Adipocyte (in vitro differentiated cells): ENCODE results near the gene FILIP1L.

ENCODE experiments used
- DNase-seq: peaks from one replicate; pipeline ENCODE4 v3.0.0-alpha.2; 2015; ENCODE audit warnings: low read depth
- H3K27me3 ChIP-seq: replicated peaks from 2 replicates; pipeline ENCODE4 v1.7.0; 2013; ENCODE audit warnings: mild to moderate bottlenecking, low read length, moderate library complexity; ENCODE audit not compliant: control insufficient read depth, insufficient read depth
- H3K36me3 ChIP-seq: 2 replicates; pipeline ENCODE4 v1.7.0; 2013; ENCODE audit warnings: low read length, mild to moderate bottlenecking, moderate library complexity; ENCODE audit not compliant: control insufficient read depth, insufficient read depth, severe bottlenecking
- H3K4me1 ChIP-seq: 2 replicates; pipeline ENCODE4 v1.7.0; 2013; ENCODE audit warnings: mild to moderate bottlenecking, low read length, moderate library complexity; ENCODE audit not compliant: control insufficient read depth, insufficient read depth
- H3K4me3 ChIP-seq: 2 replicates; pipeline ENCODE4 v1.7.0; 2013; ENCODE audit warnings: mild to moderate bottlenecking, low read length, moderate library complexity
- H3K9ac ChIP-seq: 2 replicates; pipeline ENCODE4 v1.7.0; 2013; ENCODE audit warnings: mild to moderate bottlenecking, low read length, moderate library complexity
- H3K9me3 ChIP-seq: 2 replicates; pipeline ENCODE4 v1.7.0; 2013; ENCODE audit warnings: mild to moderate bottlenecking, low read length, moderate library complexity; ENCODE audit not compliant: control insufficient read depth

The FILIP1L gene

DNA sequence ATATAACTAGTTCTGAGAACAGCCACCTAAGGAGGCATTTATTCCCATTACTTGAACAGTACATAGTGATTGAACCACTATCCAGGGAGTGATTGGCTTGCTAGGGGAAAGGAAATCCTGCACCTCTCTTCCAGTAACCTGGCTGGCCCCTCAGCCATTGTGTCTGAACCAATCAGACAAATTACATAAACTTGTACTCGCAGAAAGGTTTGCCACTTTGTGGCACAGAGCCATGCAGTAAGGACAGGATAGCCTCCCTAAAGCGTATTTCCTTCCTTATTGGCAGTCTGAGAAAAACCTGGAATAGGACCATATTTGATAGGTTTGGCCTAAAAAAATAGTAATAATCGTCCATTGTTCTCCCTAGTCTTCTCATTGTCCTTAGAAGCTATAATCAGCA lies 277.6 kb downstream of the FILIP1L start:
- no peaks in the 10 kb centered on the region for H3K9me3 ChIP-seq
- no peak overlapping the region for H3K4me3 ChIP-seq
- no peak for DNase-seq
- H3K4me1 ChIP-seq = peaks cover 13% of the 10 kb centered on the region
- no peaks in the 10 kb centered on the region for H3K36me3 ChIP-seq
- no peak overlapping the region for H3K9ac ChIP-seq
- H3K27me3 ChIP-seq = no peaks in the 10 kb centered on the region

DNA sequence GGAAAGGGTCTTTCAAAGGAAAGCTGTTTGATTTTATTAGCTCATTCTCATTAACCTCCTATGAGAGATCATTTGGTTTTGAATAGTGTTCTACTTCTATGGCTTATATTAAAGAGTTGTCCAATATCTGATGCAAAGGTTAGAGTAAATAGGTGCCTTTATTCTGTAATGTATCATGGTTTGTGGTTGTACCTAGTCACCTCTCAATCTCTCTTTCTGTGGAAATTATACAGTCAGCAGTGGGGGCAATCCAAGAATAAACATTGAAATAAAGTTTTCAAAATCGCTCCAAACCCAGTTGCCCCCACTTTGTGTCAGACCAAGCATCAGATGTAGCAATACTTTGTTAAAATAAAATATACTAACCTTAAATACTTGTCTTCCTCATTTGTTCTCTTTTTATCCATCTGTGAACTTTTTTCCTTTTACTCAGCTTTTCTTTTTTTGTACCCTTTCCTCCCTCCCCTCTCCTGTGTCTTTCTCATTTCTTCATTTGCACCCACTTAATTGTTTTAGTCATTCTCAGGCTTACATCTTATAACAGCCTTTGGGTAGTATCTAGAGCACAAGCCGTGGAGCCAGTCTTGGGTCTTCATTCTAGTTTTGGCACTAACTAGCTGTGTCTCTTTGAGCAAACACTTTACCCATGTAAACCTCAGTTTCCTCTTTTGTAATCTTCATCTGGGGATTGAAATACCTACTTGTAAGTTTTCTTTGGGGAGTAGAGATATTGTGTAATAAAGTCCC lies 279.9 kb downstream of the FILIP1L start:
- H3K4me3 ChIP-seq = no peak overlapping the region
- H3K4me1 ChIP-seq = peaks cover 13% of the 10 kb centered on the region
- no peaks in the 10 kb centered on the region for H3K9me3 ChIP-seq
- no peaks in the 10 kb centered on the region for H3K27me3 ChIP-seq
- no peak for DNase-seq
- H3K36me3 ChIP-seq = no peaks in the 10 kb centered on the region
- H3K9ac ChIP-seq = no peak overlapping the region

DNA sequence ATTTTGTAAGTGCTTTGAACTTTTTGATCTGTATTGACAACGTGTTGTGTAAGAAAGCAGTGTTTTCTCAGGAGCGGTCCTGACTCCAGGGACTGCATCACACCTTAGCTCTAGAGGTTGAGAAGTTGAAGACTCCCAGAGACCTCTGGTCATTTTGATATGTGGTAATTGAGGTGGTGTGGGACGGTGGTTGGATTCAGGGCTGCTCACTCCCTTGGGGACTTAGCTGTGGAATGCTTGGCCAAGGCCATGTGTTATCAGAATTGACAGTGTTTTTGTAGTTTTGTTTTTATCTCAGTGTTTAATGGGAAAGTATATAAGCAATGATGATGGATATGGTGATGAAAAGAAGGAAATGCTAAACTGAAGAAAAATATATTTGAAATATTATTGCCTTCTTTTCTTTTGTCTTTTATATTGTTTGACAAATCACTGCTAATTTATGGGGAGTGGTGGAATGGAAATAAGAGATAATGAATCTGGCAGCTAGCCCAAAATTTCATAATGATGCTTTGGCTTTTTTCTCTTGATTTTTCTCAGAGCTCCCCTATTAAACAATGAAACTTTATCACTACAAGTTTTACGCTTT lies 280.6 kb downstream of the FILIP1L start:
- no peaks in the 10 kb centered on the region for H3K36me3 ChIP-seq
- peaks cover 13% of the 10 kb centered on the region for H3K4me1 ChIP-seq
- no peaks in the 10 kb centered on the region for H3K27me3 ChIP-seq
- DNase-seq = no peak
- H3K9me3 ChIP-seq = no peaks in the 10 kb centered on the region
- H3K4me3 ChIP-seq = no peak overlapping the region
- H3K9ac ChIP-seq = no peak overlapping the region

DNA sequence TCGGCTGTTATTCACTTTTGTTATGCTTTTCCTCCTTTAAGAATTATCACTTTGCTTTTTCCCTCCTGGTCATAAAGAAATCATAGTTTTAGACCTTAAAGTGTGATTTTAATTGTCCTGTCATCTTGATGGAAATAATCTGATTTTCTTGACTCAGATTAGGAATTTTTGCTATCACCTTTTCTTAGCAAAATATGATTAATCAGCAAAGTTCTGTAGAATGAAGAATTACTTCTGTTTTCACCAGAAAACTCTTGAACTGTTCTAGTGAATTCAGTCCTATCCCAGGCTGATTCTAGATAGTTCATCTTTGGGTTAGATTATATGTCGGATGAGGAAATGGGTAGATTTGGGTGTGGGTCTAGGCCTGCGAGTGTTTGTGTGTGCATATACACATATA lies 284.5 kb downstream of the FILIP1L start:
- no peaks in the 10 kb centered on the region for H3K9me3 ChIP-seq
- no peaks in the 10 kb centered on the region for H3K27me3 ChIP-seq
- H3K4me3 ChIP-seq = no peak overlapping the region
- H3K36me3 ChIP-seq = no peaks in the 10 kb centered on the region
- peaks cover 13% of the 10 kb centered on the region for H3K4me1 ChIP-seq
- no peak for DNase-seq
- H3K9ac ChIP-seq = no peak overlapping the region

DNA sequence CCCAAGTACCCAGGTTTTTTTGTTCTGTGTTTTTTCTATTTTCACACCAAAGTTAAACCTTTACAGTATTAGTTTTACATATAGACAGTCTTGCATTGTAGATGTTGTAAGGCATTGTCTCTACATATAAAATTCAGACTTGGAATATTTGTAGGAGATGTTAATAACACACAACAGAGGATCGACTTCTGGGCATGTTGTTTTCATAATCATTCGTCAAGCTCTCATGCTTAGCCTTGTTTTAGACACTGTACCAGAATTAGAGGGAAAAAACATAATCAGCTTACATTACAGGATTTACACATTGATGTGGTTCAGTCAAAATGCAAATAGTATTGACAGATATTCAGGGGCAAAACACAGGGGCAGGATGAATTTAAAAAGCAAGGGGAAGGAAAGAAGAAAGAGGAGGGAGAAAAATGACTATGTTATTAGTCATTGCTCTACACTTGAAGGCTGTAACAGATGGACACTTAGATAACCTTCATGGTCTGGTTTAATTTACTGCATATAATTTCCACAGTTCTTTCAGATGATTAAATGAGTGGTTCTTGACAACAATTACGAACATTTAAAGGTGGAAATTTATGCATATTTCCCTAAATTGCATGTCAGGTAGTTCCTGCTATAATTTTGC lies 289.2 kb downstream of the FILIP1L start:
- Histone ChIP-seq H3K4me1 (no peaks in the 10 kb centered on the region), H3K36me3 (no peaks in the 10 kb centered on the region), H3K4me3 (no peak overlapping the region), H3K9me3 (no peaks in the 10 kb centered on the region), H3K9ac (no peak overlapping the region), H3K27me3 (no peaks in the 10 kb centered on the region)
- peak; percentile 39 for DNase-seq

DNA sequence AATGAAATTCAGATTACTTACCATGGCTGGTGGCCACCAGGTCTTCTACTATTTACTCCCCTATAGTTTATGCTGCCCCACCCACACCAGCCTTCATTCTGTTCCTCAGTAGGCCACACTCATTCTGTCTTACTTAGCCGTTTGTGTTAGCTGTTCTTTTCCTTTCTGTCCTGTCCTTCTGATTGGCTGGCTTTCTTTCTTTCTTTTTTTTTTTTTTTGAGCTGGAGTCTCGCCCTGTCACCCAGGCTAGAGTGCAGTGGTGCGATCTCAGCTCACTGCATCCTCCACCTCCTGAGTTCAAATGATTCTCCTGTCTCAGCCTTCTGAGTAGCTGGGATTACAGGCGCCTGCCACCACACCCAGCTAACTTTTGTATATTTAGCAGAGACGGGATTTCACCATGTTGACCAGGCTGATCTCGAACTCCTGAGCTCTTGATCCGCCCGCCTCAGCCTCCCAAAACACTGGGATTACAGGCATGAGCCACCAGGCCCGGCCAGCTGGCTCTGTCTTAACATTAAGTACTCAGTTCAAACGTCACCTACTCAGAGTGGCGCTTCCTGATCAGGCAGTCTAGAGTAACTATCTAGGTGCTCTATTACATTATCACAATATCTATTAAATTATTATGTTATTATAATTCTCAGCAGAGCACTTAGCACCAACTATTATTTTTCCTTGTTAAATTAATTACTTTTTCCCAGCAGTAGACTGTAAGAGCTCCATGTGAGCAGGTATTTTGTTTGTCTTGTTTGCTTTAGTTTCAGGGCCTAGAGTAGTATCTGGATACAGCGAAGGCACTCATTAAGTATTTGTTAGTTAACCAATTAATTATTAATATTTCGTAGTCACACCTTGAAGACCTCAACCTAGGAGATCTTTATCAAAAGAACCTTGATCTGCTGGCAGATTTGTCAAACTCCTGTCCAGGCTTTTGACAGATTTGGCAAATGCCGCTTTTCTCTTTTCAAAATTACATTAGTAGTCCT lies 290.3 kb downstream of the FILIP1L start:
- no peaks in the 10 kb centered on the region for H3K9me3 ChIP-seq
- H3K9ac ChIP-seq = no peak overlapping the region
- no peaks in the 10 kb centered on the region for H3K4me1 ChIP-seq
- H3K36me3 ChIP-seq = no peaks in the 10 kb centered on the region
- no peaks in the 10 kb centered on the region for H3K27me3 ChIP-seq
- no peak for DNase-seq
- H3K4me3 ChIP-seq = no peak overlapping the region

DNA sequence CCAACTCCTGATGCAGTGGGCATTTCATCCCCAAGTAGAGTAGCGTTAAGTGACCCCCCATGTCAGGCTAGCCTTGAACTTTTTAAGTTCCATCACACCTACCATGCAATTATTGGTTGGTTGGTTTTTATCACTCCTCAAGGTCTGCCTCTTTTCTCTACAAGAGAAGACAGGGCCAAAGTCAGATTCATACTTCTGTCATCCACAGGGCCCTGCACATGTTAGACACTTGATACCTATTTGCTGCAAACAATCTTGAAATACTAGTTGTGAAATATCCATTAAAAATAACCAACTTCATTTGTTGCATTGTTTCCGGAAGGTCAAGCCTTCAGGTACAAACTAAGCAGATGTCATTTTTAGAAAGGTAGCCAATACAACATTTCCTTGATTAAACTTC lies 295.5 kb downstream of the FILIP1L start:
- peak overlapping the region; percentile 84 for H3K9ac ChIP-seq
- peaks cover 15% of the 10 kb centered on the region for H3K4me1 ChIP-seq
- no peaks in the 10 kb centered on the region for H3K36me3 ChIP-seq
- no peak for DNase-seq
- no peaks in the 10 kb centered on the region for H3K27me3 ChIP-seq
- peak overlapping the region; percentile 88 for H3K4me3 ChIP-seq
- no peaks in the 10 kb centered on the region for H3K9me3 ChIP-seq

DNA sequence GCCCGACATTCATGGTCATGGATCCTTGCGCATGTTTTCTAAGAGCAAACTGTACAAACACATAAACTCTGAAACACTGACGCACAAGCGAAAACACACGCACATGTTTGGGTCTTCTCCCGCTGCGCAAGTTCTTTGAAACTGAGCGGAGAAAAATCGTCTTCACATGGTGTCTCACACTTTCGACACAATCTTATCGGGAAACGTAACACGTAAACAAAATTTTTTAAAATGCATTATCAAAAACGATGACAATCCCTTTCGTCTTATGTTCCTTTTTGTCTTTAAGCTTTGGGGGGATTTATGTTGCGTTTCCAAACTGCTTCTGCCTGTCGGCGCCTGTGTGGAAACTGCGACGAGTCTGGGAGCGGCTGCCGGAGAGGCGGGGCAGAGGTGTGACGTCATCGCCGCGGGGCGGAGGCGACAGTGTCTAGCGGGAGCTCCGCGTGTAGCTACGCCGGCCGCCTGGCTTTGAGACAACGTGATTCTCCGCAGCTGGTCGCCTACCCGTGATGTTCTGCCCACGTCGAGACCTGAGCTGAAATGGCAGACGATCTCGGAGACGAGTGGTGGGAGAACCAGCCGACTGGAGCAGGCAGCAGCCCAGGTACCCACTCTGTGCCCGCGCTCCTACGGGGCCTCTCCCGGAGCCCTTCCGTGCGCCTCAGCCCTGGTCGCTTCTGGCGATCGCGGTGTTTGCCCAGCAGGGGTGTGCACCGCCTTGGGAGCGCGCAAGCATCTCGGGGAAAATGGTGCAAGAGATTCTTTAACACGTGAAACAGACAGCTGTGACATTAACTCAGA lies 296.7 kb downstream of the FILIP1L start, which contains the start of gene CMSS1:
CMSS1 (plus strand) TSS at position 426 of the 804 bp plus-strand sequence.
- no peaks in the 10 kb centered on the region for H3K36me3 ChIP-seq
- peak; percentile 97 for DNase-seq
- no peaks in the 10 kb centered on the region for H3K27me3 ChIP-seq
- peak within 1 kb of the TSS; percentile 84 for H3K9ac ChIP-seq
- H3K4me3 ChIP-seq = peak within 1 kb of the TSS; percentile 88
- no peaks in the 10 kb centered on the region for H3K9me3 ChIP-seq
- H3K4me1 ChIP-seq = peaks cover 15% of the 10 kb centered on the region

DNA sequence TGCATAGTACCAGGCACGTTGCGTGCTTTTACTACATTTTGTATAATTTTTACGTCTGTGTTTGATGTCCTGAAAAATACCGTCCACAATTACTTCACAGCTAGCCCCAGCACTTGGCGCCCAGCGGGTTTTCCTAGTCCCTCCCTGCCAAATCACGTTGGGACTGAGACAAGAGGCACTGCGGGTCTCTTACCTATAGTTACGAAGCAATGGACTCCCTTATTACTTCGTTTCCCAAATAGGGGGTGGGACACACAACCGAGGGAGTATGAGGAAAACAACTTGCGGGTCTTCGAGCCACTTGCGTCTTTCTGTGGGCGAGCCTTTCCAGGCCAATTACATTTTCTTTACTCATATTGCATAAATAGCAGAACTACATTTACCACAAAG lies 297.3 kb downstream of the FILIP1L start:
- peaks cover 15% of the 10 kb centered on the region for H3K4me1 ChIP-seq
- peak; percentile 60 for DNase-seq

DNA sequence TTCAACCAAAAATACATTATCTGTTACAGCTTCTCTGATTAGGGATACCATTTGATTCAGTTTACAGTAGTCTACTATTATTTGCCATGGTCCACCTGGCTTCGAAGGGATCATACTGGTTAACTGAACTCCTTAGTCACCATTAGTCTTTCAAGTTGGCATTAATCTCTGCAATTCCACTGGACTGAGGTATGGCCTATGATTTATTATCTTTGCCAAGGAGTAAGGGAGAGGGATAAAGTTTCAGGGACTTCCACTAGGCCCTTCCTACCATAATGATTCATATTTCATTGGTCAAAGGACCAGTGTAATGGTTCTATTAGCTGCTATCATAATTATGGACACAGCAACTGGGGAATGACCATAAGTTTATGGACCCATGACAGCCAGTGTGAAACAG lies 303.9 kb downstream of the FILIP1L start:
- no peak overlapping the region for H3K4me3 ChIP-seq
- H3K9me3 ChIP-seq = peaks cover 2% of the 10 kb centered on the region
- no peaks in the 10 kb centered on the region for H3K36me3 ChIP-seq
- no peaks in the 10 kb centered on the region for H3K4me1 ChIP-seq
- peaks cover 10% of the 10 kb centered on the region for H3K27me3 ChIP-seq
- no peak overlapping the region for H3K9ac ChIP-seq
- DNase-seq = no peak

More for the DNA sequence above, 297.3 kb downstream of the FILIP1L start:
- no peaks in the 10 kb centered on the region for H3K9me3 ChIP-seq
- H3K36me3 ChIP-seq = no peaks in the 10 kb centered on the region
- peak overlapping the region; percentile 84 for H3K9ac ChIP-seq
- H3K27me3 ChIP-seq = peaks cover 5% of the 10 kb centered on the region
- peak overlapping the region; percentile 88 for H3K4me3 ChIP-seq
